Prostate gland (tissue), 2 donors: ENCODE results near the gene RNF223. TPM values are rescaled to one million over a fixed set of nuclear protein-coding genes. Genes with fewer than 3 reads are reported as not detected.
"Not testable (repeated sequence)": the region's sequence is repeated elsewhere in the genome, so short reads cannot be mapped to it uniquely, and the experiment has no call there.

Experiments
- DNase-seq: peaks from one replicate; pipeline ENCODE4 v3.0.0-alpha.2; 2019; ENCODE audit warnings: low spot score
- H3K27ac ChIP-seq, 2 donors: fragments of 200-600 bp; sonication (generic); 2 replicates each; pipeline ENCODE4 v1.5.1; 2017 to 2019
- H3K27me3 ChIP-seq: fragments of 200-600 bp; sonication (generic); replicated peaks from 2 replicates; pipeline ENCODE4 v1.5.1; 2019; ENCODE audit not compliant: insufficient read depth
- H3K36me3 ChIP-seq, 2 donors: fragments of 200-600 bp; sonication (generic); 1 replicate in 1 of 2; 2 replicates in 1 of 2; pipeline versions ENCODE4 v1.5.1 to v1.8.1; 2017 to 2019
- H3K4me1 ChIP-seq: fragments of 200-600 bp; sonication (generic); replicated peaks from 2 replicates; pipeline ENCODE4 v1.5.1; 2019
- H3K4me3 ChIP-seq, 2 donors: fragments of 200-600 bp; sonication (generic); 2 replicates each; pipeline ENCODE4 v1.5.1; 2017 to 2019
- H3K9me3 ChIP-seq: fragments of 200-600 bp; sonication (generic); 2 replicates; pipeline ENCODE4 v1.5.1; 2017
- POLR2A ChIP-seq: fragments of 450-650 bp; IDR thresholded peaks from one replicate; pipeline ENCODE4 v1.6.1; 2016; ENCODE audit warnings: antibody characterized with exemption, mild to moderate bottlenecking
- POLR2AphosphoS5 ChIP-seq: sonication (generic); formaldehyde crosslinking; IDR thresholded peaks from one replicate; pipeline ENCODE4 v1.6.1; 2017; ENCODE audit warnings: antibody characterized with exemption
- WGBS: methylation state at CpG from one replicate; pipeline ENCODE4 v1.1.5; 2018; 5-methylcytosine and 5-hydroxymethylcytosine counted together
- intact Hi-C: fragments of 100-400 bp; cut with DNase I; formaldehyde crosslinking; loops from one replicate; pipeline ENCODE4 v1.14.2; 2022
- total RNA-seq, 2 donors: library from RNA; depleted of rRNA; stranded (reverse); fragments of >200 nt; gene quantifications; one replicate each; pipeline ENCODE4 v1.1.0, GENCODE V29; 2016
- TF ChIP-seq, protein P1 (sequence below), 4 experiments: fragments of 200-600 bp in 2 of 4; fragments of 450-650 bp in 2 of 4; sonication (generic) in 2 of 4; IDR thresholded peaks; 1 replicate in 3 of 4; 2 replicates in 1 of 4; pipeline ENCODE4 v1.5.1; 2016 to 2019; ENCODE audit warnings: antibody characterized with exemption in 4 of 4, mild to moderate bottlenecking in 2 of 4, moderate library complexity in 2 of 4

The RNF223 gene
- total RNA-seq, 2 donors from 2014 or later = 1.4 to 1.8 TPM

DNA sequence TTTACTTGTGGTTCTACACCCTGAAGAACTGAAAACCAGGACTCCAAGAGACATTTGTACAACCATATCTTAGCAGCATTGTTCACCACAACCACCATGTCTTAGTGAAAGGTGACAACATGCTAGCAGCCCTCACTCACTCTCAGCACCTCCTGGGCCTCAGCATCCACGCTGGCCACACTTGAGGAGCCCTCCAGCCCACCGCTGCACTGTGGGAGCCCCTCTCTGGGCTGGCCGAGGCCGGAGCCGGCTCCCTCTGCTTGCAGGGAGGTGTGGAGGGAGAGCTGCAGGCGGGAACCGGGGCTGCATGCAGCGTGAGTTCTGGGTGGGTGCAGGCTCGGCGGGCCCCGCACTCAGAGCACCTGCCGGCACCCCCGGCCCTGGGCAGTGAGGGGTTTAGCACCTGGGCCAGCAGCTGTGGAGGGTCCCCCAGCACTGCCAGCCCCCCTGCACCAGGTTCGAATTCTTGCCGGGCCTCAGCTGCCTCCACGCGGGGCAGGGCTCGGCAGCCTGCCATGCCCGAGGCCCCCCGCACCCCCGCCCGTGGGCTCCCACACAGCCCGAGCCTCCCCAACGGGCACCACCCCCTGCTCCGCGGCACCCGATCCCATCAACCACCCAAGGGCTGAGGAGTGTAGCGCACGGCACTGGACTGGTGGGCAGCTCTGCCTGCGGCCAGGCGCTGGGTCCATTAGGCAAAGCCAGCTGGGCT, 32.6 kb upstream of the RNF223 start:
- H3K9me3 ChIP-seq = no peaks in the 10 kb centered on the region
- intact Hi-C loops = no loop called here
- TF ChIP-seq, protein P1, sequence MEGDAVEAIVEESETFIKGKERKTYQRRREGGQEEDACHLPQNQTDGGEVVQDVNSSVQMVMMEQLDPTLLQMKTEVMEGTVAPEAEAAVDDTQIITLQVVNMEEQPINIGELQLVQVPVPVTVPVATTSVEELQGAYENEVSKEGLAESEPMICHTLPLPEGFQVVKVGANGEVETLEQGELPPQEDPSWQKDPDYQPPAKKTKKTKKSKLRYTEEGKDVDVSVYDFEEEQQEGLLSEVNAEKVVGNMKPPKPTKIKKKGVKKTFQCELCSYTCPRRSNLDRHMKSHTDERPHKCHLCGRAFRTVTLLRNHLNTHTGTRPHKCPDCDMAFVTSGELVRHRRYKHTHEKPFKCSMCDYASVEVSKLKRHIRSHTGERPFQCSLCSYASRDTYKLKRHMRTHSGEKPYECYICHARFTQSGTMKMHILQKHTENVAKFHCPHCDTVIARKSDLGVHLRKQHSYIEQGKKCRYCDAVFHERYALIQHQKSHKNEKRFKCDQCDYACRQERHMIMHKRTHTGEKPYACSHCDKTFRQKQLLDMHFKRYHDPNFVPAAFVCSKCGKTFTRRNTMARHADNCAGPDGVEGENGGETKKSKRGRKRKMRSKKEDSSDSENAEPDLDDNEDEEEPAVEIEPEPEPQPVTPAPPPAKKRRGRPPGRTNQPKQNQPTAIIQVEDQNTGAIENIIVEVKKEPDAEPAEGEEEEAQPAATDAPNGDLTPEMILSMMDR (IDR thresholded peaks at IDR 0.05) = no peak
- TF ChIP-seq POLR2A = no peak
- no peak for TF ChIP-seq POLR2AphosphoS5
- no peaks in the 10 kb centered on the region for H3K4me1 ChIP-seq
- H3K36me3 ChIP-seq = no peaks in the 10 kb centered on the region
- no peak overlapping the region for H3K27ac ChIP-seq
- DNase-seq = no peak
- WGBS = 98% methylated on average over 31 of the region's 31 CpGs
- H3K27me3 ChIP-seq = no peaks in the 10 kb centered on the region
- H3K4me3 ChIP-seq = no peak overlapping the region

DNA sequence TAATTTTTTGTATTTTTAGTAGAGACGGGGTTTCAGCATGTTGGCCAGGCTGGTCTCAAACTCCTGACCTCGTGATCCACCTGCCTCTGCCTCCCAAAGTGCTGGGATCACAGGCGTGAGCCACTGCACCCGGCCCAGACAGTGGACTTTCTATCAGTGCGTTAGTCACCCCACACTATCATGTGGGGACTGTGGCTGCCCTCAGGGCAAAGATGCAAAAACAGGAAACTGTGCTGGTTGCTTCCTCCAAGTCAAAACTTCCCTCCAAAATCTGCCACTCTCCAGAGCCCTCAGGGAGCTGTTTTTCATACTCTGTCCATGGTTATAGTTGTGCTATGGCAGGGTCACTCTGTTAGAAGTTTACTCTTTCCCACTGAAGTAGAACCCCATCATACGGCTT, 30.0 kb upstream of the RNF223 start:
- DNase-seq, H3K4me3 ChIP-seq, H3K9me3 ChIP-seq, intact Hi-C loops, H3K27me3 ChIP-seq, H3K27ac ChIP-seq, H3K4me1 ChIP-seq, H3K36me3 ChIP-seq: not testable (repeated sequence)
- WGBS = 84% methylated on average over 6 of the region's 6 CpGs

DNA sequence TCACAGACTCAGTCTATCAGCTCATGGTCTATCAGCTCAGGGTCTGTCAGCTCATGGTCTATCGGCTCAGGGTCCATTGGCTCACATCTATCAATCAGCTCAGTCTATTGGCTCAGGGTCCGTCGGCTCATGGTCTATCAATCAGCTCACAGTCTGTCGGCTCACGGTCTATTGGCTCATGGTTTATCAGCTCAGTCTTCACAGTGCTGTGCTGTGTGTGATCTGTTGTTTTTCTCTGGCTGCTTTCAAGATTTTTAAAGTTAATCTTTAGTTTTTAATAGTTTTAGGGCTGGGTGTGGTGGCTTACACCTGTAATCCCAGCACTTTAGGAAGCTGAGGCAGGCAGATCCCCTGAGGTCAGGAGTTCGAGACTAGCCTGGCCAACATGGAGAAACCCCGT, 27.4 kb upstream of the RNF223 start:
- Histone ChIP-seq H3K4me3 (no peak overlapping the region), H3K9me3 (no peaks in the 10 kb centered on the region), H3K27ac (no peak overlapping the region), H3K36me3 (no peaks in the 10 kb centered on the region), H3K27me3 (no peaks in the 10 kb centered on the region), H3K4me1 (no peaks in the 10 kb centered on the region)
- intact Hi-C loops = no loop called here
- 94% methylated on average over 7 of the region's 7 CpGs for whole genome bisulfite sequencing
- TF ChIP-seq, protein P1 (IDR thresholded peaks at IDR 0.05) = no peak
- TF ChIP-seq POLR2A (no peak), POLR2AphosphoS5 (no peak)
- no peak for DNase-seq

DNA sequence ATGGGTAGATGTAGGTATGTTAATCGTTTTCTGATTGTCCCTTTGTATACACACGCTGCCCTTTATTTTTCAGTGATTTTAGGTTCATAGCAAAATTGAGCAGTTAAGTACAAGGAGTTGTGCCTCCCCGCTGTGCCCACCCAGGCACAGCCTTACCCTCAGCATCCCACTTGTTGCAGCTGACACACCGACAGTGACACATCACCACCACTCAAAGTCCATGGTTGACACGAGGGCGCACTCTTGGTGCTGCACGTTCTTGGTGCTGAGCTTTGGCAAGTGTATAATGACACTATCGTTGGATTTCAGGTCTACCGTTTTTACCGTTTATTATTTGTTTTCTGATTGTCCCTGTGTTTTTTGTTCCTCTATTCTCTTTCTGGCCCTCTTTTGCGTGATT, 26.2 kb upstream of the RNF223 start:
- TF ChIP-seq POLR2AphosphoS5 (no peak), POLR2A (no peak)
- TF ChIP-seq, protein P1 (IDR thresholded peaks at IDR 0.05) = no peak
- DNase-seq = no peak

DNA sequence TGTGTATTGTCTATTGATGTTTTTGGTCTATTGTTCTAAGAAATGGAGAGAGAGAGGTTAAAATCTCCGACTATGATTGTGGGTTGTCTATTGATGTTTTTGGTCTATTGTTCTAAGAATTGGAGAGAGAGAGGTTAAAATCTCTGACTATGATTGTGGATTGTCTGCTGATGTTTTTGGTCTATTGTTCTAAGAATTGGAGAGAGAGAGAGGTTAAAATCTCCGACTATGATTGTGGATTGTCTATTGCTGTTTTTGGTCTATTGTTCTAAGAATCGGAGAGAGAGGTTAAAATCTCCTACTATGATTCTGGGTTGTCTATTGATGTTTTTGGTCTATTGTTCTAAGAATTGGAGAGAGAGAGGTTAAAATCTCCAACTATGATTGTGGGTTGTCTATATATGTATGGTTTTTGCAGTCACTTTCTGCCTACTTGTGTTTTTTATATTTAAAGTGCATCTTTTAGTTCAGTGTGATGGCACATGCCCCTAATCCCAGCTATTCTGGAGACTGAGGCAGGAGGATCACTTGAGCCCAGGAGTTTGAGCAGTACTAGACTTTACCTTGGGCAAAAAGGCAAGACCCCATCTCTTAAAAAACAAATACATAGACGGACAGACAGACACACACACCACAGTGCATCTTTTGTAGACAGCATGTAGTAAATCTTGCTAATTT, 25.5 kb upstream of the RNF223 start:
- no peaks in the 10 kb centered on the region for H3K36me3 ChIP-seq
- H3K4me1 ChIP-seq = no peaks in the 10 kb centered on the region
- H3K9me3 ChIP-seq = no peaks in the 10 kb centered on the region
- no peak for DNase-seq
- WGBS = 85% methylated on average over 4 of the region's 4 CpGs
- intact Hi-C loops = no loop called here
- H3K27ac ChIP-seq = no peak overlapping the region
- no peak overlapping the region for H3K4me3 ChIP-seq
- TF ChIP-seq, protein P1 (IDR thresholded peaks at IDR 0.05) = no peak
- TF ChIP-seq POLR2AphosphoS5 (no peak), POLR2A (no peak)
- H3K27me3 ChIP-seq = no peaks in the 10 kb centered on the region

More for the DNA sequence above, 26.2 kb upstream of the RNF223 start:
- intact Hi-C loops = no loop called here
- Histone ChIP-seq H3K27ac (no peak overlapping the region), H3K9me3 (no peaks in the 10 kb centered on the region), H3K27me3 (no peaks in the 10 kb centered on the region), H3K4me3 (no peak overlapping the region), H3K36me3 (no peaks in the 10 kb centered on the region), H3K4me1 (no peaks in the 10 kb centered on the region)
- 92% methylated on average over 11 of the region's 11 CpGs for WGBS
